HL-60 (cell line): ENCODE measurements around the gene VBP1.
"Not testable (repeated sequence)": the region's sequence is repeated elsewhere in the genome, so short reads cannot be mapped to it uniquely, and the experiment has no call there.

Source experiments
- DNase-seq, 2 experiments: peaks; one replicate each; pipeline ENCODE4 v3.0.0-alpha.2; 2010 to 2020; ENCODE audit warnings: low read depth in 1 of 2, low spot score in 1 of 2
- H3K27ac ChIP-seq: fragments of 250-450 bp; sonication (Bioruptor Pico); replicated peaks from 2 replicates; pipeline ENCODE4 v1.5.1; 2020; ENCODE audit warnings: mild to moderate bottlenecking, moderate library complexity
- H3K27me3 ChIP-seq: fragments of 250-450 bp; sonication (Bioruptor Pico); 2 replicates; pipeline ENCODE4 v1.5.1; 2021; ENCODE audit warnings: mild to moderate bottlenecking, moderate library complexity; ENCODE audit not compliant: insufficient read depth, poor library complexity, severe bottlenecking
- H3K4me3 ChIP-seq: replicated peaks from 2 replicates; pipeline ENCODE4 v1.5.1; 2011; ENCODE audit warnings: mild to moderate bottlenecking, control low read depth, low read length; ENCODE audit not compliant: insufficient read depth
- GABPA ChIP-seq: IDR thresholded peaks from 2 replicates; pipeline ENCODE4 v1.6.1; 2012; ENCODE audit warnings: low read depth
- POLR2AphosphoS5 ChIP-seq: IDR thresholded peaks from 2 replicates; pipeline ENCODE4 v1.6.1; 2012; ENCODE audit warnings: low read depth
- SPI1 ChIP-seq: IDR thresholded peaks from 2 replicates; pipeline ENCODE4 v1.6.1; 2012; ENCODE audit warnings: low read depth, mild to moderate bottlenecking, borderline replicate concordance
- TF ChIP-seq, protein P1 (sequence below): IDR thresholded peaks from 2 replicates; pipeline ENCODE4 v1.6.1; 2012; ENCODE audit warnings: low read depth; ENCODE audit not compliant: insufficient replicate concordance
- TF ChIP-seq, protein P2 (sequence below): IDR thresholded peaks from one replicate; pipeline ENCODE4 v1.5.1; 2011; ENCODE audit warnings: low read length, control low read depth, inconsistent platforms; ENCODE audit not compliant: insufficient read depth

Gene VBP1

DNA sequence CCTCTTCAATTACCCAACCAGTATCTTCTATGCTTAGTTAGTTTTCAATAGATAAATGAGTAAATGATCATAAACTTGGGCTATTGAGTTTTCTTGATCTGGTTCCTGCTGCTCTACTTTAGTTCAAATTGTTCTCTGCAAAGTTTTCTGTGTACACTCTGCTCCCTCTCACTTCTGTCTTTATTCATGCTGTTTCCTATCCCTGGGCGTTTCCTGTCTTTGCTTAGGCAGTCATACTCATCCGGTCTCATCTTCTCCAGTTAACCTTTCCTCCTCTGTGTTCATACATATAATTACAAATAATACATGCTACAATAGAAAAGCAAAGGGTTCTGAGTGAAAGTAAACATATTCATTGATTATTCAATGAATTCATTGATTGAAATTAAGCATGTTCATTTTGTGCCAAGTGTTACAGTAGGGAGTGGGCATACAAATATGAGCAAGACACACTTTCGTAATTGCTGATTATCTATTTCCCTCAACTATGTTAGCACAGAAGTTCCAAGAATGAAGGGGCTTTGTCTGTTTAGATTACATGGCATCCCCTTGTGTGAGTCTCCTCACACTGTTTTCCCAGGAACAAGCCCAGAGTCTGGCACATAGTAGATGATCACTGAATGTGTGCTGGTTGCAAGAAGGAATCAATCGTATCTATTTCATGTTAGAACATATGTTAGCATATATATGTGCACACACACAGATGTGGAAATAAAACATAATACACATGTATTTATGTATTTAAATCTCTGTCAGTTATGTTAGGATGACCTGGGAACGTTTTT, 46.9 kb downstream of the VBP1 start:
- H3K4me3 ChIP-seq, result no peak overlapping the region
- DNase-seq, result no peak
- TF ChIP-seq GABPA (no peak), SPI1 (no peak), POLR2AphosphoS5 (no peak)
- TF ChIP-seq, protein P1, sequence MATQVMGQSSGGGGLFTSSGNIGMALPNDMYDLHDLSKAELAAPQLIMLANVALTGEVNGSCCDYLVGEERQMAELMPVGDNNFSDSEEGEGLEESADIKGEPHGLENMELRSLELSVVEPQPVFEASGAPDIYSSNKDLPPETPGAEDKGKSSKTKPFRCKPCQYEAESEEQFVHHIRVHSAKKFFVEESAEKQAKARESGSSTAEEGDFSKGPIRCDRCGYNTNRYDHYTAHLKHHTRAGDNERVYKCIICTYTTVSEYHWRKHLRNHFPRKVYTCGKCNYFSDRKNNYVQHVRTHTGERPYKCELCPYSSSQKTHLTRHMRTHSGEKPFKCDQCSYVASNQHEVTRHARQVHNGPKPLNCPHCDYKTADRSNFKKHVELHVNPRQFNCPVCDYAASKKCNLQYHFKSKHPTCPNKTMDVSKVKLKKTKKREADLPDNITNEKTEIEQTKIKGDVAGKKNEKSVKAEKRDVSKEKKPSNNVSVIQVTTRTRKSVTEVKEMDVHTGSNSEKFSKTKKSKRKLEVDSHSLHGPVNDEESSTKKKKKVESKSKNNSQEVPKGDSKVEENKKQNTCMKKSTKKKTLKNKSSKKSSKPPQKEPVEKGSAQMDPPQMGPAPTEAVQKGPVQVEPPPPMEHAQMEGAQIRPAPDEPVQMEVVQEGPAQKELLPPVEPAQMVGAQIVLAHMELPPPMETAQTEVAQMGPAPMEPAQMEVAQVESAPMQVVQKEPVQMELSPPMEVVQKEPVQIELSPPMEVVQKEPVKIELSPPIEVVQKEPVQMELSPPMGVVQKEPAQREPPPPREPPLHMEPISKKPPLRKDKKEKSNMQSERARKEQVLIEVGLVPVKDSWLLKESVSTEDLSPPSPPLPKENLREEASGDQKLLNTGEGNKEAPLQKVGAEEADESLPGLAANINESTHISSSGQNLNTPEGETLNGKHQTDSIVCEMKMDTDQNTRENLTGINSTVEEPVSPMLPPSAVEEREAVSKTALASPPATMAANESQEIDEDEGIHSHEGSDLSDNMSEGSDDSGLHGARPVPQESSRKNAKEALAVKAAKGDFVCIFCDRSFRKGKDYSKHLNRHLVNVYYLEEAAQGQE, result no peak
- TF ChIP-seq, protein P2, sequence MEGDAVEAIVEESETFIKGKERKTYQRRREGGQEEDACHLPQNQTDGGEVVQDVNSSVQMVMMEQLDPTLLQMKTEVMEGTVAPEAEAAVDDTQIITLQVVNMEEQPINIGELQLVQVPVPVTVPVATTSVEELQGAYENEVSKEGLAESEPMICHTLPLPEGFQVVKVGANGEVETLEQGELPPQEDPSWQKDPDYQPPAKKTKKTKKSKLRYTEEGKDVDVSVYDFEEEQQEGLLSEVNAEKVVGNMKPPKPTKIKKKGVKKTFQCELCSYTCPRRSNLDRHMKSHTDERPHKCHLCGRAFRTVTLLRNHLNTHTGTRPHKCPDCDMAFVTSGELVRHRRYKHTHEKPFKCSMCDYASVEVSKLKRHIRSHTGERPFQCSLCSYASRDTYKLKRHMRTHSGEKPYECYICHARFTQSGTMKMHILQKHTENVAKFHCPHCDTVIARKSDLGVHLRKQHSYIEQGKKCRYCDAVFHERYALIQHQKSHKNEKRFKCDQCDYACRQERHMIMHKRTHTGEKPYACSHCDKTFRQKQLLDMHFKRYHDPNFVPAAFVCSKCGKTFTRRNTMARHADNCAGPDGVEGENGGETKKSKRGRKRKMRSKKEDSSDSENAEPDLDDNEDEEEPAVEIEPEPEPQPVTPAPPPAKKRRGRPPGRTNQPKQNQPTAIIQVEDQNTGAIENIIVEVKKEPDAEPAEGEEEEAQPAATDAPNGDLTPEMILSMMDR, result no peak
- no peaks in the 10 kb centered on the region for H3K27me3 ChIP-seq
- H3K27ac ChIP-seq, result no peak overlapping the region

DNA sequence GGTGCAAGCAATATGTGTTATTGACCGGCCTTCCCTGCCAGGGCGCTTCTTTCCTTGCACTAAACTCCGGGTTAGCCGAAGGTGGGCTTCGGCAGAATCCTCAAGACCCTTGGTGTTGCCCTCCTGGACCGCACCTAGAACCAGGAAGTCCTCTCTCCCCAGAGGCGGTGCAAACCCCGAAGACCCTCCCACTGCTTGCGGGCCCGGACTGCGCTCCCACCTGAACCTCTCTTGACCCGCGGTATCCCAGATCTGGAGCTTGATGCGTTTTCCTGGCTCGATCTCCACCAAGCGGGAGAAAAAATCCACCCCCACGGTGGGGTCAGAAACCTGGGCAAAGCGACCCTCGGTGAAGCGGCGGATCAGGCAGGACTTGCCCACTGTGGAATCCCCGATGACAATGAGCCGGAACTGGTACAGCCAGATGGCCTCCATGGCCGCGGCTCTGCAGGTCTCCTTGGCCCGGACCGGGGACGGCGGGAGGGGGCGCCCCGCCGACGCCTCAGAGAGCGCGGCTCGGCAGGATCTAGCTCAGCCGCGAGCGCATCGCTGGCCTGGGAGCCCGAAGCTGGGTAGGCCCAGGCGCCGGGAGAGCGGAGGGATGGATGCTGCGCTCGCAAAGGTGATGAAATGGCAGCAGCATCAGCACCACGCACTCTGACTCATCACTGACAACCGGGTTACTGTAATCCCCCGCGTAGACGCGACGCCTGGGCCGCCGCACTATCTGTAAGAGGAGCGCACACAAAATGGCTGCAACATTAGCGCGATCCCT, 47.8 kb downstream of the VBP1 start, which contains the start of gene RAB39B:
Gene RAB39B (minus strand): TSS at position 638 of the 775 bp plus-strand sequence. CDS start 203 bp downstream, at position 435.
- DNase-seq, result peak; percentile 16 to 48
- no peak within 1 kb of the TSS; the same call in 1 of the 2 replicates for H3K4me3 ChIP-seq

DNA sequence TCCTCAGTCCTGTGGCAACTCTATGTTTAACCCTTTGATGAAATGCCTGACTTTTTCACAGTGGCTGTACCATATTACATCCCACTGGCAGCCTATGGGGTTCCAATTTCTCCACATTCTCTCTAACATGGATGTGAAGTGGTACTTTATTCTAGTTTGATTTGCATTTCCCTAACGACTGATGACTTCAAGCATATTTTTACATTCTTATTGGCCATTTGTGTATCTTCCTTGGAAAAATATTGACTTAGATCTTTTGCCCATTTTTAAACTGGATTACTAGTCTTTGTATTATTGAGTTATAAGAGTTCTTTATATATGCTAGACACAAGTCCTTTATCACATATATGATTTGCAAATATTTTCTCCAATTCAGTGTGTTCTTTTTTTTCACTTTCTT, 50.2 kb downstream of the VBP1 start:
- Histone ChIP-seq H3K4me3 (no peak overlapping the region), H3K27ac (no peak overlapping the region), H3K27me3 (no peaks in the 10 kb centered on the region)
- TF ChIP-seq, protein P2, result no peak
- TF ChIP-seq SPI1 (no peak), GABPA (no peak), POLR2AphosphoS5 (no peak)
- TF ChIP-seq, protein P1, result no peak
- DNase-seq, result no peak

More for the DNA sequence above, 47.8 kb downstream of the VBP1 start, which contains the start of gene RAB39B:
- Histone ChIP-seq H3K27me3 (no peaks in the 10 kb centered on the region), H3K27ac (no peak within 1 kb of the TSS)
- no peak for TF ChIP-seq SPI1
- TF ChIP-seq, protein P1, result no peak
- no peak for TF ChIP-seq GABPA
- no peak for TF ChIP-seq POLR2AphosphoS5
- TF ChIP-seq, protein P2, result no peak

DNA sequence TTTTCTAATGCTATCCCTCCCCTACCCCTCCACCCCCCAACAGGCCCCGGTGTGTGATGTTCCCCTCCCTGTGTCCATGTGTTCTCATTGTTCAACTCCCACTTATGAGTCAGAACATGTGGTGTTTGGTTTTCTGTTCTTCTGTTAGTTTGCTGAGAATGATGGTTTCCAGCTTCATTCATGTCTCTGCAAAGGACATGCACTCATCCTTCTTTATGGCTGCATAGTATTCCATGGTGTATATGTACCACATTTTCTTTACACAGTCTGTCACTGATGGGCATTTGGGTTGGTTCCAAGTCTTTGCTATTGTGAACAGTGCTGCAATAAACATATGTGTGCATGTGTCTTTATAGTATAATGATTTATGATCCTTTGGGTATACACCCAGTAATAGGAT, 51.7 kb downstream of the VBP1 start:
- H3K27ac ChIP-seq, H3K4me3 ChIP-seq, H3K27me3 ChIP-seq, DNase-seq: not testable (repeated sequence)
